ENCODE measurements around the gene PTPN20. TPM values are rescaled to one million over a fixed set of nuclear protein-coding genes. Genes with fewer than 3 reads are reported as not detected.

Gene PTPN20
- total RNA-seq, 4 donors from 2014 or later, result 2.9 TPM; not detected in 3

- no peak for DNase-seq
- Histone ChIP-seq H3K4me1 (no peaks in the 10 kb centered on the region), H3K27me3 (no peaks in the 10 kb centered on the region), H3K4me3 (no peak overlapping the region), H3K27ac (peak overlapping the region in 2 of 4 donors; percentile 9 to 43), H3K9me3 (no peaks in the 10 kb centered on the region), H3K36me3 (no peaks in the 10 kb centered on the region)
- no peak for TF ChIP-seq POLR2A (IDR thresholded peaks at IDR 0.05)
- TF ChIP-seq CTCF (IDR thresholded peaks at IDR 0.05), result peak in 4 of 6 experiments; percentile 10 to 56 (median 26)
These were observed 81.8 kb downstream of the PTPN20 start for GRCh38 chr10:46992803-46993561.

GRCh38 chr10:46995234-46995633 lies 84.0 kb downstream of the PTPN20 start:
- Histone ChIP-seq H3K9me3 (no peaks in the 10 kb centered on the region), H3K27ac (no peak overlapping the region), H3K4me1 (no peaks in the 10 kb centered on the region), H3K4me3 (no peak overlapping the region), H3K36me3 (no peaks in the 10 kb centered on the region), H3K27me3 (no peaks in the 10 kb centered on the region)
- no peak for TF ChIP-seq CTCF (IDR thresholded peaks at IDR 0.05)
- TF ChIP-seq POLR2A (IDR thresholded peaks at IDR 0.05), result no peak
- no peak for DNase-seq

GRCh38 chr10:46998192-46998591 lies 87.0 kb downstream of the PTPN20 start:
- no peak overlapping the region for H3K27ac ChIP-seq
- no peaks in the 10 kb centered on the region for H3K9me3 ChIP-seq
- DNase-seq, result no peak
- no peak for TF ChIP-seq POLR2A (IDR thresholded peaks at IDR 0.05)
- no peaks in the 10 kb centered on the region for H3K36me3 ChIP-seq
- H3K27me3 ChIP-seq, result no peaks in the 10 kb centered on the region
- H3K4me1 ChIP-seq, result no peaks in the 10 kb centered on the region
- no peak overlapping the region for H3K4me3 ChIP-seq

GRCh38 chr10:46998595-46998994 lies 87.4 kb downstream of the PTPN20 start:
- Histone ChIP-seq H3K27ac (no peak overlapping the region), H3K9me3 (no peaks in the 10 kb centered on the region), H3K4me1 (no peaks in the 10 kb centered on the region), H3K36me3 (no peaks in the 10 kb centered on the region), H3K4me3 (no peak overlapping the region), H3K27me3 (no peaks in the 10 kb centered on the region)
- TF ChIP-seq CTCF (IDR thresholded peaks at IDR 0.05) (no peak), POLR2A (IDR thresholded peaks at IDR 0.05) (no peak)
- no peak for DNase-seq

- Histone ChIP-seq H3K27me3 (no peaks in the 10 kb centered on the region), H3K4me3 (no peak overlapping the region), H3K4me1 (no peaks in the 10 kb centered on the region), H3K36me3 (no peaks in the 10 kb centered on the region), H3K27ac (no peak overlapping the region), H3K9me3 (no peaks in the 10 kb centered on the region)
- TF ChIP-seq POLR2A (IDR thresholded peaks at IDR 0.05), result no peak
- no peak for TF ChIP-seq CTCF (IDR thresholded peaks at IDR 0.05)
- no peak for DNase-seq
These were observed 88.0 kb downstream of the PTPN20 start for GRCh38 chr10:46999217-46999616.

- no peak for TF ChIP-seq POLR2A (IDR thresholded peaks at IDR 0.05)
- TF ChIP-seq CTCF (IDR thresholded peaks at IDR 0.05), result no peak
- no peaks in the 10 kb centered on the region for H3K27me3 ChIP-seq
- no peak for DNase-seq
- H3K9me3 ChIP-seq, result no peaks in the 10 kb centered on the region
- H3K27ac ChIP-seq, result peak overlapping the region in 1 of 4 donors; percentile 51
- no peak overlapping the region for H3K4me3 ChIP-seq
- H3K4me1 ChIP-seq, result no peaks in the 10 kb centered on the region
- H3K36me3 ChIP-seq, result no peaks in the 10 kb centered on the region
These were observed 97.5 kb downstream of the PTPN20 start for GRCh38 chr10:47008769-47009168.

Data from Peyer's patch (tissue), 4 donors.